AG04449 (cell line): Measurements from ENCODE around the gene PPP5C.
A peak's percentile ranks its signal among the peaks of the same experiment; 100 is the strongest.
"Not testable (repeated sequence)": the region's sequence is repeated elsewhere in the genome, so short reads cannot be mapped to it uniquely, and the experiment has no call there.

ENCODE experiments used
- CTCF ChIA-PET: fragments of 350-600 bp; formaldehyde crosslinking; extraction: SDS; loops from one replicate; lab custom pipeline; 2021; ENCODE audit warnings: antibody characterized with exemption; lab: Yijun Ruan, JAX
- POLR2A ChIA-PET: fragments of 400-600, 350-600 bp; formaldehyde crosslinking; extraction: SDS; loops from one replicate; lab custom pipeline; 2020; ENCODE audit warnings: antibody characterized with exemption, inconsistent platforms; lab: Yijun Ruan, JAX
- DNase-seq: peaks from one replicate; pipeline ENCODE4 v3.0.0-alpha.2; 2010; ENCODE audit warnings: low read depth, low spot score
- H3K4me3 ChIP-seq: 2 replicates; pipeline ENCODE4 v1.5.1; 2011; ENCODE audit warnings: low read depth, mild to moderate bottlenecking, control low read depth, low read length
- TF ChIP-seq, protein P1 (sequence below): IDR thresholded peaks from one replicate; pipeline ENCODE4 v1.5.1; 2011; ENCODE audit warnings: mild to moderate bottlenecking, moderate library complexity, low read length, control low read depth, inconsistent platforms; ENCODE audit not compliant: insufficient read depth; ENCODE audit errors: missing control alignments

PPP5C gene

DNA sequence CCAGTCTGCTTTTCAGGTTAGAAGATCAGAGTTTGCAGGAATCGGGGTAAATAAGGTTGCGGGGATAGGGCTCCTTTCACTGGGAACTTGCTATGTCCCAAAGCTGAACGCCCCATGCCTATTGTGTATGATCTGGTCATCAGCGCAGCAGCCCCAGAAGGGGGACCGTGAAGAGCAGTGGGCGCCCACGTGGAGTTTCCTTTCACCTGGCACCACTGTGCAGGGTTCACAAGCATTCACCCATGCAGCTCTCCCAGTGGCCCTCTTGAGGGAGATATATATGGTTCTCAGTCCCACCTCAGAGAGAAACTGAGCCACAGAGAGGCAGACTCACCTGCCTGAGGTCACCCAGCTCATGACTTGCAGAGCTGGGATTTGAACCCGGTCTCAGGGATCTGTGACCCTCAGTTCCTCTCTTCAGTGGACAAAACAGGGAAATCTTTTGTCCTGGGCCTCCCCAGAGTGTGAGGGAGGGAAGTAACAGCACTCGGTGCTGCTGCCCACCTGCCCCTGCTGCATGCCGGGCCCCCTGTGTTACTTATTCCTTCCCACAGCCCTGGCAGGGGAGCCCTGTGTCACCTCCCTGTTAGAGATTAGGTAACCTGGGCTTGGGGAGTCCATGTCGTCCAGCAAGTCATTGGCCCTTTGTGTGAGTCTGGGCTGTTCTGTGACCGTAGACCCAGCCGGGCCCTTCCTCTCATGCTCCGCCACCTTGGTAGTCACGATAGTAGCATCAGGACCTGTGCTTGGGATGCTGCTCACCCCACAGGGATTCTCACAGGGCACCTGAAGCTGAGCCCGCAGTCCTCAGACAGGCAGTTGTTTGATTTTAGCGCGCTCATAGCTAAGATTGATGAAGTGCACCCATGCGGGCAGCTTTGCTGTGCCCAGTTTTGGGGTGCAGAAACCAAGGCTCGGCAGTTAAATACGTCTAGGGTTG, 27.9 kb downstream of the PPP5C start:
- no peak for DNase-seq
- TF ChIP-seq, protein P1, sequence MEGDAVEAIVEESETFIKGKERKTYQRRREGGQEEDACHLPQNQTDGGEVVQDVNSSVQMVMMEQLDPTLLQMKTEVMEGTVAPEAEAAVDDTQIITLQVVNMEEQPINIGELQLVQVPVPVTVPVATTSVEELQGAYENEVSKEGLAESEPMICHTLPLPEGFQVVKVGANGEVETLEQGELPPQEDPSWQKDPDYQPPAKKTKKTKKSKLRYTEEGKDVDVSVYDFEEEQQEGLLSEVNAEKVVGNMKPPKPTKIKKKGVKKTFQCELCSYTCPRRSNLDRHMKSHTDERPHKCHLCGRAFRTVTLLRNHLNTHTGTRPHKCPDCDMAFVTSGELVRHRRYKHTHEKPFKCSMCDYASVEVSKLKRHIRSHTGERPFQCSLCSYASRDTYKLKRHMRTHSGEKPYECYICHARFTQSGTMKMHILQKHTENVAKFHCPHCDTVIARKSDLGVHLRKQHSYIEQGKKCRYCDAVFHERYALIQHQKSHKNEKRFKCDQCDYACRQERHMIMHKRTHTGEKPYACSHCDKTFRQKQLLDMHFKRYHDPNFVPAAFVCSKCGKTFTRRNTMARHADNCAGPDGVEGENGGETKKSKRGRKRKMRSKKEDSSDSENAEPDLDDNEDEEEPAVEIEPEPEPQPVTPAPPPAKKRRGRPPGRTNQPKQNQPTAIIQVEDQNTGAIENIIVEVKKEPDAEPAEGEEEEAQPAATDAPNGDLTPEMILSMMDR: no peak
- ChIA-PET CTCF (interaction anchor here (0.7 to 2.1 kb wide), 6 partner anchors 21 to 112 kb away, joined by 3 to 7 read pairs (median 4); partner anchors contain the start of gene PPP5C), POLR2A (no interaction called here)
- no peak overlapping the region for H3K4me3 ChIP-seq

DNA sequence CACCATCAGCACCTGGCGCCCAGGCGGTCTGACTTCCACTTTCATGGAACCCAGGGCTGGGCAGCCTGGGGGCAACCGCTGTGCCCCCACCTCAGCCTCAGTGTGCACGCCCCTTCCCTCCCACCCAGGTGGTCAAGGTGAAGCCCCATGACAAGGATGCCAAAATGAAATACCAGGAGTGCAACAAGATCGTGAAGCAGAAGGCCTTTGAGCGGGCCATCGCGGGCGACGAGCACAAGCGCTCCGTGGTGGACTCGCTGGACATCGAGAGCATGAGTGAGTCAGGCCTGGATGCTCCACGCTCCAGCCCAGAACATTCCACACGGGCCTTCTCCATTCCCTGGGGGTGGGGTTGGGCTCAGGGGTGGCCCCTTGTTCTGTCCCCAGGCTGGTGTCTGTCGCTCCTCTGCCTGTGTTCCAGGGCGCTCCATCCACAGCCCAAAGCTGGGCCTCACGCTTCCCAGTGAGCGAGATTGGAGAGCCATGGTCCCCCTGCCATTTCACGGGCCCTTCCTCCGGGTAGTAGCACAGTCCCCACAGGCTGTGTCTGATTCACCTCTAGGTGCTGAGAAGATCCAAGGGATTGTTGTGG, 28.7 kb downstream of the PPP5C start:
- POLR2A ChIA-PET, DNase-seq, H3K4me3 ChIP-seq: not testable (repeated sequence)
- CTCF ChIA-PET: interaction anchor here (0.7 to 12.8 kb wide), 3 partner anchors 18 to 95 kb away, joined by 3 to 151 read pairs (median 7); partner anchors contain the start of gene PPP5C

DNA sequence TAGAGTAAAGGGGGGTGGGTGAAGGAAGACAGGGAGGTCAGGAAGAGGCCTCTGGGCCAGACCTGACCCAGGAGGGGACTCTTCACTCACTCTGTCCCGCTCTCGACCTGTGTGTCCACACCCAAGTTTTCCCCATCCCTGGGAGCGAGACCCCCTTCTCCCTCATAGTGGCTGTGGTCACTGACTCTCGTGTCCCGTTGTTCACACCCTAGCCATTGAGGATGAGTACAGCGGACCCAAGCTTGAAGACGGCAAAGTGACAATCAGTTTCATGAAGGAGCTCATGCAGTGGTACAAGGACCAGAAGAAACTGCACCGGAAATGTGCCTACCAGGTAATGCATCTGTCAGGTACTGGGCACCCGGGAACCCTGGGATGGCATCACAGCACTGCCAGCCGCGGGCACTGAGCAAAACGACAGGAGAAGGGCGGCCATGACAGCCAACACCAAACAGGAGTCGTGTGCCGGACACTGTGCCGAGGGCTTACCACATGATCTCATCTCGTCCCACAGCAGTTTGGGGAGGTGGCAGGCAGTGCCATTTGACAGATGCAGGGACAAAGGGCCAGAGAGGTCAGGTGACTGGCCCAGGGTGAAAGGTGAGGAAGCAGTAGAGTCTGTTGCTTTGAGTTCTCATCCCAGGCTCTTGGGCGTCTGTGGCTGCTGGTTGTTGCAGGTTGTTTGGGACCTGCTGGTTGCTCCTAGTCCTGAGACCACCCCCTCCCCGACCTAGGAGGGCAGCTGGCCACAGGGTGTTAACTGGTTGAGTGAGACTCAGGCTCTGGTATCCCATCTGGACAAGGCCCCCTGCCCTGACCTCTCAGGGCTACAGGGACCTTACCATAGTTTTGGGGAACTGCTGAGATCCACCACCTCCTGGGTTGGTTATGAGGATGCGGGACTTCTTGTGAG, 29.6 kb downstream of the PPP5C start:
- H3K4me3 ChIP-seq: no peak overlapping the region
- TF ChIP-seq, protein P1: no peak
- POLR2A ChIA-PET: no interaction called here
- CTCF ChIA-PET: interaction anchor here (1.0 to 12.8 kb wide), 6 partner anchors 8 to 111 kb away, joined by 3 to 151 read pairs (median 8); partner anchors contain the start of gene PPP5C
- DNase-seq: no peak

DNA sequence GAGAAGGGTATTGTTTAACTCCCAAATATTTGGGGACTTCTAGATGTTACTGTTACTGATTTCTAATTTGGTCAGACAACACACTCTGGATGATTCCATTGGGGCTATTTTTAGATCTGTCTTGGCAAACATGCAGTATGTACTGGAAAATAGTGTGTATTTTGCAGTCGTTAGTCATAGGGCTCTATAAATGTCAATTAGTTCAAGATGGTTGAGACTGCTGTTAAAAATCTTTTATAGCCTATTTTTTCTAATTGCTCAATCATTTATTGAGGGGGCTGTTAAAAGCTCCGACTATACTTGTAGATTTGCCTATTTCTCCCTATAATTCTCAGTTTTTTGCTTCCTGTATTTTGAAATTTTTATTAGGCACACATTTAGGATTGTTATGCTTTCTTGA, 31.4 kb downstream of the PPP5C start:
- ChIA-PET POLR2A (no interaction called here), CTCF (interaction anchor here (1.1 to 12.8 kb wide), 7 partner anchors 16 to 111 kb away, joined by 3 to 151 read pairs (median 8); partner anchors contain the start of gene PPP5C)
- peak; percentile 59 for DNase-seq
- TF ChIP-seq, protein P1: no peak
- H3K4me3 ChIP-seq: no peak overlapping the region

DNA sequence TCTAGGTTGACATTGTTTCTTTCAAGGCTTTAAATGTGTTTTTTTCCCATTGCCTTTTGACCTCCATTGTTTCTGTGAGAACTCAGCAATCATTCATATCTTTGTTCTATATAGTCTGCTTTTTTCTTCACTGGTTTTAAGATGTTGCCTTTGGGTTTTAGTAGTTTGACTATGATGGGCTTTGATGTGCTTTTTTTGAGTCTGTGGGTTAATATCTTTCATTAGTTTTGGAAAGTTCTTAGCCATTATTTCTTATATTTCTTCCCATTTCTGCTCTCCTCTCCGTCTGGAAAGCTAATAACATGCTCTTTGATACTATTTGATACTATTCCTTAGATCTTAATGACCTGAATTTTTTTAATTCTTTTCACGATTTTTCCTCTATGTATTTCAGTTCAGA, 33.8 kb downstream of the PPP5C start:
- ChIA-PET POLR2A (no interaction called here), CTCF (interaction anchor here (1.1 to 12.8 kb wide), 4 partner anchors 13 to 162 kb away, joined by 3 to 151 read pairs (median 4); no protein-coding TSS in a partner anchor)
- H3K4me3 ChIP-seq: no peak overlapping the region
- DNase-seq: no peak
- TF ChIP-seq, protein P1: no peak

DNA sequence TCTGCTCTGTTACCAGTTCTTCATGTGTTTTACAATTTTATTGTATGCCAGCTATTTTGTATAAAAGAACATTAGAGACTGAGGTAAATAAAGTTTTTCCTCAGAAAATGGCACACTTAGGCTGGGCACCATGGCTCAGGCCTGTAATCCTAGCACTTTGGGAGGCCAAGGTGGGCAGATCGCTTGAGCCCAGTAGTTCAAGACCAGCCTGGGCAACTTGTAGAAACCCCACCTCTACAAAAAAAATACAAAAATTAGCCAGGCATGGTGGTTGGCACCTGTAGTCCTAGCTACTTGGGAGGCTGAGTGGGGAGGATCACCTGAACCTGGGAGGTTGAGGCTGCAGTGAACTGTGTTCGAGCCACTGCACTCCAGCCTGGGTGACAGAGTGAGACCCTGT, 34.5 kb downstream of the PPP5C start:
- H3K4me3 ChIP-seq: no peak overlapping the region
- ChIA-PET CTCF (interaction anchor here (0.7 to 12.8 kb wide), 9 partner anchors 9 to 162 kb away, joined by 3 to 151 read pairs (median 3); no protein-coding TSS in a partner anchor), POLR2A (no interaction called here)
- no peak for DNase-seq
- TF ChIP-seq, protein P1: no peak
